GM12874 (cell line): ENCODE data around the gene PRG3.
A peak's percentile ranks its signal among the peaks of the same experiment; 100 is the strongest.

Experiments
- CTCF ChIP-seq: IDR thresholded peaks from 2 replicates; pipeline ENCODE4 v1.5.1; 2011; ENCODE audit warnings: low read depth, mild to moderate bottlenecking, control low read depth, low read length, moderate library complexity; ENCODE audit not compliant: insufficient read depth

Gene PRG3

GRCh38 chr11:57339328-57339727, 41.6 kb downstream of the PRG3 start:
- TF ChIP-seq CTCF: no peak

GRCh38 chr11:57338142-57338541, 42.8 kb downstream of the PRG3 start, which contains the start of gene P2RX3:
P2RX3 (plus strand) TSS chr11:57338352; CDS start chr11:57338551, 199 bp downstream.
- TF ChIP-seq CTCF: no peak

GRCh38 chr11:57336111-57336666, 44.8 kb downstream of the PRG3 start:
- TF ChIP-seq CTCF: no peak

GRCh38 chr11:57335343-57336110, 45.4 kb downstream of the PRG3 start, which contains the start of gene SSRP1:
SSRP1 (minus strand) TSS chr11:57335892; CDS start chr11:57335121, 771 bp downstream.
- 0 out of 2 replicates have a peak, but pooled peaks have one; percentile 10 for TF ChIP-seq CTCF

GRCh38 chr11:57335023-57335342, 46.0 kb downstream of the PRG3 start:
- no peak for TF ChIP-seq CTCF

- TF ChIP-seq CTCF: no peak
Measured at GRCh38 chr11:57332694-57333440, 48.1 kb downstream of the PRG3 start.

- TF ChIP-seq CTCF: no peak
Measured at GRCh38 chr11:57331720-57332119, 49.2 kb downstream of the PRG3 start.
